Activated CD4-positive, CD25-positive, alpha-beta regulatory T cell (primary cell): ENCODE measurements around the gene PFN3.
"Not testable (repeated sequence)": the region's sequence is repeated elsewhere in the genome, so short reads cannot be mapped to it uniquely, and the experiment has no call there.

ENCODE experiments used
- DNase-seq, 4 experiments: peaks; one replicate each; lab custom pipeline; 2025; lab: John Stamatoyannopoulos, UW

Gene PFN3

GRCh38 chr5:177425801-177426565, 25.5 kb upstream of the PFN3 start:
- peak; percentile 98 to 99 (median 98) for DNase-seq

DNA sequence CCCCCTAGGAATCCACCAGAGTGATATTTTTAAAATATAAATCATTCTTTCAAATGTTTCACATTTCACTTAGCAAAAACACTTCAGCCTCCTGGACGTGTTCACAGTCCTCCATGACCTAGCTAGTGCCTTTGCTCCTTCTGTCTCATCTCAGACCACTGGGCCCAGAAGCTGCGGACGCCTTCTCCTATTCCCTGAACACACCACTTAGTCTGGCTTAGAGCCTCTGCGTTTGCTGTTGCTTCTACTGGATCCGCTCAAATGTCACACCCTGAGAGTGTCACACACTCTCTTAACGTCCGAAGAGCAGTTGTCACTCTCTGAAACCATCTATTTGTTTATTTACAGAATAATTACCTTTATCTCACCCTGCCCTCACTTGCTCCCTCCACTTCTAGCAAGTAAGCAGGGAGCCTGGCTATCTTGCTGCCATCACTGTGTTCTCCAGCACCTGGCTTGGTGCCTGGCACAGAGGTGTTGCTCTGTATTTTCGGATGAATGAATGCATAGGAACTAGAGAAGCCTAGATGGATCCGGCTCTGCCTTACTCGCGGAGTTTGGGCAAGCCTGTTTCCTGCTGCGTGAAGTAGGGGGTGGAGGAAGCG, 24.8 kb upstream of the PFN3 start:
- DNase-seq: no peak

DNA sequence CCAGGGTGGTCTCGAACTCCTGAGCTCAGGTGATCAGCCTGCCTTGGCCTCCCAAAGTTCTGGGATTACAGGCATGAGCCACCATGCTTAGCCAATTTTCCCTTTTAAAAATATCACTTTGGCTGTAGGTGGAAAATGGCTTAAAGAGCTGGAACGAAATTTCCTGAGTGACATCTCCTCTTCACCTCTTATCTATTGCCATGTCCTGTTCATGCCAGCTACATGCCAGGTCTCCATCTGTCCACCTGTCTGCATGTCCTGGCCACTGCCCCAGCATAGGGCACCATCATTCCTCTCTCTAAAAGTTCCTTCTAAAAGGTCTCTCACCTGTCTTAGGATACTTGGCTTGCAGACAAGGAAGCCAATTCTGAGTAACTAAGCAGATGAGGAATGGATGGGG, 23.2 kb upstream of the PFN3 start:
- no peak for DNase-seq

- DNase-seq: no peak
Measured at GRCh38 chr5:177421062-177421798, 20.8 kb upstream of the PFN3 start.

DNA sequence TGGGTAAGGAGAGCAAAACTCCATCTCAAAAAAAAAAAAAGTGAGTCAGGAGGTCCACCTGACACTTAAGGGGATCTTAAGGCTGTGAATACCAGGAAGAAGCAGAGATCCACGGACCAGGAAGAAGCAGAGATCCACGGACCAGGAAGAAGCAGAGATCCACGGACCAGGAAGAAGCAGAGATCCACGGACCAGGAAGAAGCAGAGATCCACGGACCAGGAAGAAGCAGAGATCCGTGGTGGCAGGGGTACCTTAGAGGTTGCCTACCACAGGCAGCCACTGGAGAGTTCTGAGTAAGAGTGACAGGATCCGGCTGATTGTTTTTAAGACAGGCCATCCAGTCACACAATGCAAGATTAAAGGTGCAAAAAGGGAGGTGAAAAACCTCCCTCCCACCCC, 20.0 kb upstream of the PFN3 start:
- DNase-seq: not testable (repeated sequence)

GRCh38 chr5:177419046-177419445, 18.6 kb upstream of the PFN3 start:
- no peak for DNase-seq

- not testable (repeated sequence) for DNase-seq
Measured at GRCh38 chr5:177417081-177417480, 16.6 kb upstream of the PFN3 start.

GRCh38 chr5:177414481-177414880, 14.0 kb upstream of the PFN3 start:
- DNase-seq: no peak

GRCh38 chr5:177412603-177413233, 12.3 kb upstream of the PFN3 start:
- peak in 1 of 4 experiments; percentile 23 for DNase-seq

- no peak for DNase-seq
Measured at GRCh38 chr5:177410575-177410974, 10.1 kb upstream of the PFN3 start.

- no peak for DNase-seq
Measured at GRCh38 chr5:177409043-177409801, 8.8 kb upstream of the PFN3 start, which contains the start of gene F12. Gene F12 (minus strand): TSS chr5:177409564. CDS start chr5:177409527, 37 bp downstream.

- no peak for DNase-seq
Measured at GRCh38 chr5:177405805-177406204, 5.3 kb upstream of the PFN3 start.

- no peak for DNase-seq
Measured at GRCh38 chr5:177405312-177405711, 4.9 kb upstream of the PFN3 start.

DNA sequence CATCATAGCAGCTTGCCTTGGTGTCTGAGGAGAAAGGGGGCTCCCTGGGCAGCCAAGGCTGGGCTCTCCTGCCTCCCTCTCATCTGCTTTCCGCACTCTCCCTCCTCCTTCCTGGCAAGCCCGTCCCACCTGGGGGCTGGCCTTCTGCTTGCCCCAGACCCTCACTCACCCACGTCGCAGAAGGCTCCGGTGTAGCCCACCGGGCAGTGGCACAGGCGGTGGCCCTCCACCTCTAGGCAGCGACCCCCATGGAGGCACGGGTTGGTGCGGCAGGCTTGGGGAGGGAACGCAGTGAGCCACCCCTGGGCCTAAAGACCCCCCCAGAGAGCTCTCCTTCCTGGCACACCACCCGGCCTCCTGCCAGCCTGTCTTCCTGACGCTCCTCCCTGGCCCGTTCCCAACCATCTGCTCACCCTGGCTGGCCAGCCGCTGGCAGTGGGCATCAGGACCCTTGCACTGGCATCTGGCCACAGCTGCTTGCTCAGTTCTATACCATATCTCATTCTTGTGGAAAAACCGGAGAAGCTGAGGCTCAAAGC, 4.2 kb upstream of the PFN3 start:
- DNase-seq: no peak

DNA sequence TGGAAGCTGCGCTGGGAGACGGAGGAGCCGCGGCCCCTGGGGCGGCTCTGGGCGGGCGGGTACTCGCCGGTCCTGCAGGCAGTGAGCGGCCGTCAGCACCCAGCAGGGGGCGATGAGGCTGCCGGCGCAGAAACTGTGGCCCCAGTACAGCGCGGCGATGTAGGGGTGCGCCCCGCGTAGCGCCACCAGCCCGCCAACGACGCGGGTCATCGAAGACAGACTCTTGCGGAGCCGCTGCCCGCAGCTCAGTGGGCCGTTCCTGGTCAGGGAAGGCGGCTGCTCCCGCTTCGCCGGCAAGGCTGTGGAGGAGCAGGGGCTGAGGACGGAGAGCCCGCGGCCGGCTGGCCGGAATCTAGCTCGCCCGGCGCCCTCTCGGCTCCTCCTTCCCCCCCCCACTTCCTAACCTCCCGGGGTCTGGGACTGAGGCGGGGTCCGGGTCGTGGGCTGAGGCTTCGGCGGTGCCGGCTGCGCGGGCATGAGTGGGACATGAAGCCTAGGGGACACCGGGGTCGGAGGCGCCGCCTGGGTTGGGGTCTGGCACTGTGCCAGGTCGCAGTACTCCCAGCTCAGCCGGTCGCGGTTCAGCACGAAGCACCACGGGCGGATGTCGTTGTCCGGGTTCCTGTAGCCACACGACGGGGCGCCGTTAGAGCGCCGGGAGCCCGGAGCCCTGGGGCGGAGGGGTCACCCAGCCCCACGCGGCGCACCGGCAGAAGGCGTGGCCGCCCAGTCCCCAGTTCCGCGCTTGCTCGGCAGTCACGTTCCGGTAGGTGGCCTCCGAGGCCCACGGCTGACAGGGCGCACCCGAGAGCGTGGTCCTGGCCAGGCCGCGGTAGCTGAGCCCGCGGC, 3.6 kb upstream of the PFN3 start:
- peak; percentile 60 to 79 (median 71) for DNase-seq

- DNase-seq: peak in 2 of 4 experiments; percentile 26 to 39
Measured at GRCh38 chr5:177403102-177403791, 2.8 kb upstream of the PFN3 start.

GRCh38 chr5:177402271-177403043, 2.0 kb upstream of the PFN3 start:
- peak; percentile 35 to 43 (median 37) for DNase-seq

- no peak for DNase-seq
Measured at GRCh38 chr5:177397875-177398390, 2.5 kb downstream of the PFN3 start.

DNA sequence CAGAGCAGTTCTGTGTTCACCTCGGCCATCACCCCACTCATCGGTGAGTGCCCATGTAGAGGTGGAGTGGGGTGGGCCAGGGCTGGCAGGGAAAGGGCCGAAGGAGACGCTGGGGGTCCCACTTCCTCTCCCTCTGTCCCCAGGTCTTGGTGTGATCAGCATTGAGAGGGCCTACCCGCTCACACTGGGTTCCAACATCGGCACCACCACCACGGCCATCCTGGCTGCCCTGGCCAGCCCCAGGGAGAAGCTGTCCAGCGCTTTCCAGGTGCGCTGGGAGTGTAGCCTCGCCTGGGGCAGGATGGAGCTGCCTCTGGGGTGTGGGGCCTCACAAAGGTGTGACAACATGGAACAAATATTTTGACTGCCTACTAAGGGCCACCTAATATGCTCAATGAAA, 3.7 kb downstream of the PFN3 start:
- no peak for DNase-seq
